Activated T-helper 1 cell treated with anti-CD3 and anti-CD28 coated beads, Interleukin-12 subunit alpha, Interleukin-12 subunit beta, Interleukin-2, Interleukin-4 antibody, amounts not matched to agents 30 ng/mL and 10 ng/mL and 1 ng/mL, durations not matched to agents 14 hours and 24 hours and 36 hours (primary cell): ENCODE results near the gene OR52K1. TPM values are rescaled to one million over a fixed set of nuclear protein-coding genes. Genes with fewer than 3 reads are reported as not detected.

ENCODE experiments used
- DNase-seq: peaks from one replicate; pipeline ENCODE4 v3.0.0; 2021; ENCODE audit warnings: low spot score
- H3K27ac Mint-ChIP-seq: one replicate; pipeline ENCODE4 v1.8.0; 2021; ENCODE audit warnings: mild to moderate bottlenecking, mixed read lengths
- H3K27me3 Mint-ChIP-seq: one replicate; pipeline ENCODE4 v1.8.0; 2022; ENCODE audit warnings: mild to moderate bottlenecking, moderate library complexity, mixed read lengths; ENCODE audit not compliant: insufficient read depth
- H3K36me3 Mint-ChIP-seq: one replicate; pipeline ENCODE4 v1.8.0; 2021; ENCODE audit warnings: low read depth, mixed read lengths
- H3K4me1 Mint-ChIP-seq: one replicate; pipeline ENCODE4 v1.8.0; 2021; ENCODE audit warnings: low read depth, mixed read lengths
- H3K4me3 Mint-ChIP-seq: one replicate; pipeline ENCODE4 v1.8.0; 2021; ENCODE audit warnings: mild to moderate bottlenecking, moderate library complexity, mixed read lengths
- H3K9me3 Mint-ChIP-seq: one replicate; pipeline ENCODE4 v1.8.0; 2021; ENCODE audit warnings: mixed read lengths
- intact Hi-C: fragments of 100-400 bp; cut with micrococcal nuclease; formaldehyde crosslinking; loops from one replicate; pipeline ENCODE4 v1.15.1; 2024
- total RNA-seq: library from RNA; stranded (reverse); gene quantifications from 2 replicates; pipeline ENCODE4 v1.2.3, GENCODE V29; 2022

The OR52K1 gene
- total RNA-seq: not detected in 2 replicates

DNA sequence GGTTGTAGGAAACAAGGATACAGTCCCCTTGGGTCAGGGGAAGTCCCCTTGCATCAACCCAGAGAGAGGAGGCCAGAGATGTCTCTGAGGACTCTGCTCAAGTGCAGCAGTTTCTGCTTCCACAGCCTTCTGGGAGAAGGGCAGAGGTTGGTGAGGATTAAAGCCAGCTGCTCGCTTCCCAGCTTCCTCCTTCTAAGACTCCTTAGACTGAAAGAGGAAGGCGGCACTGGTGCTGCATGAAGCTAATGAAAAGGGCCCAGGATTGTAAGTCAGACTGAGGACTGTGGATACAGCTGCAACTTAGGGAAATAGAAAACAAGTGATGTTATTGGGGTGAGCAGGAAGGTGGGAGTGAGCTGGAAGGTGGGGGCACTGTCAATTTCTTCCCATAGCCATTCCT is at the start of gene OR52K1:
Gene OR52K1, plus strand, starts transcription at position 202 of the 400 bp plus-strand sequence. CDS start 6,255 bp downstream, outside the sequence.
- DNase-seq: no peak
- Mint-ChIP-seq H3K27ac (no peak within 1 kb of the TSS), H3K36me3 (no peaks in the 10 kb centered on the region), H3K4me1 (peaks cover 11% of the 10 kb centered on the region), H3K27me3 (peaks cover 2% of the 10 kb centered on the region), H3K4me3 (no peak within 1 kb of the TSS), H3K9me3 (no peaks in the 10 kb centered on the region)
- intact Hi-C loops: no loop called here

DNA sequence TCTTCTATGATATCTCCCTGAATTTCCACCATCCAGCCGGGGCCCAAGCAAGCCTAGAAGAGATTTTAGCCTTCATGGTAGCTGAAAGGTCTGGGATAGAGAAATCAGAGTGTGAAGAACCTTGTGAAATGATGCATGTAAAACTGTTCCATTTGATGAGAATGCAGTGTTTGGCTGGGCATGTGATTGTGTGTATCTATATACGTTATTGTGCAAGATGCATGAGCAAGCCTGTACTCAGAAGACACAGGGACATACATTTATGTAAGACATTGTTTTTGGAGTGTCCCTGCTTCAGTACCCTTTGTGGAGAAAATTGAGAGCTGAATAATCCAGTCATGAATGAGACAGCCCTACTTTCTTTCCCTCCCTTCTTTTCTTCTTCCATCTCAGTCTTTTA is 48.6 kb upstream of the OR52K1 start:
- H3K4me1 Mint-ChIP-seq: no peaks in the 10 kb centered on the region
- H3K27ac Mint-ChIP-seq: no peak overlapping the region
- no peaks in the 10 kb centered on the region for H3K36me3 Mint-ChIP-seq
- H3K4me3 Mint-ChIP-seq: no peak overlapping the region
- H3K27me3 Mint-ChIP-seq: peaks cover 6% of the 10 kb centered on the region
- DNase-seq: no peak
- H3K9me3 Mint-ChIP-seq: no peaks in the 10 kb centered on the region
- intact Hi-C loops: no loop called here

DNA sequence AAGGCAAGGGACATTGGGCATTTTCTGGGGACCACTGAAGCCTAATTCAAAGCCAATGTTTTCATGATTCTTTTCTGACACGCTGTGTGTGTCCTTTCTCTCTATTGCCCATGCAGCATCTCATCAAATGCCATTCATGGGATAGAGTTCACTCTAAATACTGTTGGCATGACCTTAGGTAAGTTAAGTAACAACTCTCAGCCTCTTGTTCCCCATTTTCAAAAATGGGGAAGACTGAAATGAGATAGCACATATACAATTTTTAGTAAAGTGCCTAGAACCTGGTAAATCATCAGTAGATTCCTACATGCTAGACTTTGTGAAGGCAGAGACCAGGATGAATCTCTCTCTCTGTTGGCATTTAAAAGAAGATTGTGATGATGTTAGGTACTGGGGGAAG is 46.0 kb upstream of the OR52K1 start:
- intact Hi-C loops: no loop called here
- peaks cover 2% of the 10 kb centered on the region for H3K9me3 Mint-ChIP-seq
- H3K36me3 Mint-ChIP-seq: no peaks in the 10 kb centered on the region
- no peak for DNase-seq
- no peak overlapping the region for H3K27ac Mint-ChIP-seq
- peaks cover 4% of the 10 kb centered on the region for H3K27me3 Mint-ChIP-seq
- H3K4me1 Mint-ChIP-seq: no peaks in the 10 kb centered on the region
- no peak overlapping the region for H3K4me3 Mint-ChIP-seq

DNA sequence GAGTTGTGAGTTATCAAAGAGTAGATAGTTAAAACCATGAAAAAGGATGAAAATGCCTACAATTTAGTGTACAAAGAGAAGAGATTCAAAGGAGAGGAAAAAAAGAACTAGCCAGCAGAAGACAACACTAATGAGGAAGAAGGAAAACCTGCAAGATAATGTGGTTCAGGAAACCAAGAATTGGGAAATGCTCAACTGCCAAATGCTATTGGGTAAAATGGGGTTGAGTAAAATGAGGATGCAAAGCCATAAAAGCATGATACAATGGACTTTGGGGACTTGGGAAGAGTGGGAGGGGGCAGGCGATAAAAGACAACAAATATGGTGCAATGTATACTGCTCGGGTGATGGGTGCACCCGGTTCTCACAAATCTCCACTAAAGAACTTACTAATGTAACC is 40.9 kb upstream of the OR52K1 start:
- no peak overlapping the region for H3K27ac Mint-ChIP-seq
- no peak for DNase-seq

DNA sequence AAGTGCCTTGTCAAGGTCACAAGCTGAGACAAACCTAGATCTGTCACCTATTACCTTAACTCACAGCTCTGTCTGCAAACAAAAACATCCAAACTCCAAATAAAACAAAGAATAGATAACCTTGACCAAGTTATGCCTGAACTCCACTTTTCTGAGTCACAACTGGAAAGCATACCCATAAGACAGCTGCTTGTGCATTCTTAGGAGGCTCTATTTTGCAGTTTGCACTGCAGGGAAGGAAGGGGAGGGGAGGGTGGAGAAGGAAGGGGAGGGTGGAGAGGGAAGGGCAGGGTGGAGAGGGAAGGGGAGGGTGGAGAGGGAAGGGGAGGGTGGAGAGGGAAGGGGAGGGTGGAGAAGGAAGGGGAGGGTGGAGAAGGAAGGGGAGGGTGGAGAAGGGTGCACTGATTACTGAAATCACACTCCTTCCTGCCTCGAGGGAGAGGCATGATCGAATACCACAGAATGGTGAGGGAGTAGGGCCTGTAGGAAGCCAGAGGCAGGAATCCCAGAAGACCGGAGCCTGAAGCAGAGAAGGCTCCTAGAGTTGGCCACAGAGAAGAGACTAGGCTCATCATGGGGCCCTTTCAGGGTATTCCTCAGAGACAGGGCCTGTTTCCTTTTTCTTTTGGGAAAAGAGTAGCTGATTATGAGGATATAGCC is 39.1 kb upstream of the OR52K1 start:
- Mint-ChIP-seq H3K36me3 (no peaks in the 10 kb centered on the region), H3K4me1 (no peaks in the 10 kb centered on the region), H3K27me3 (no peaks in the 10 kb centered on the region), H3K27ac (no peak overlapping the region), H3K4me3 (no peak overlapping the region), H3K9me3 (peaks cover 4% of the 10 kb centered on the region)
- no peak for DNase-seq
- intact Hi-C loops: no loop called here

More for the DNA sequence above, 40.9 kb upstream of the OR52K1 start:
- H3K36me3 Mint-ChIP-seq: no peaks in the 10 kb centered on the region
- intact Hi-C loops: no loop called here
- H3K9me3 Mint-ChIP-seq: peaks cover 4% of the 10 kb centered on the region
- H3K4me3 Mint-ChIP-seq: no peak overlapping the region
- H3K4me1 Mint-ChIP-seq: no peaks in the 10 kb centered on the region
- H3K27me3 Mint-ChIP-seq: no peaks in the 10 kb centered on the region

DNA sequence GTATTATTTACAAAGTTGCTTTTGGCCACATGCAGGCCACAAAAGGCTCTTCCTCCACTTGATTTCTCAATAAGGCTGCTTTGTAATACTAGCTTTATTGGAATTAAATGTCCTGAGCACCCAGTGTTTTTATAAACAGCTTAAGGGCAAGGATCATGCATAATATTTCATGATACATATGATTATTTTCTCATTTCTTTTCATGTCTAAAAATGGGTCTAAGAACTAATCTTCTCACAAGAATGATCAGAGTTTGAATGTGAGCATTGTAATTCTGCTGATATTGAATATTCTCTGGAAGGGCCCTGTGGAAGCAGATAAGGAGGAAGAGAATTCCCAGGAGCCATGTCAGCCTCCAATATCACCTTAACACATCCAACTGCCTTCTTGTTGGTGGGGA is 33.5 kb upstream of the OR52K1 start, which contains the start of gene OR52K2:
Gene OR52K2, plus strand, starts transcription at position 301 of the 400 bp plus-strand sequence. Its CDS starts 45 bp downstream, at position 346.
- H3K36me3 Mint-ChIP-seq: no peaks in the 10 kb centered on the region
- no peak within 1 kb of the TSS for H3K27ac Mint-ChIP-seq
- H3K9me3 Mint-ChIP-seq: no peaks in the 10 kb centered on the region
- no peaks in the 10 kb centered on the region for H3K4me1 Mint-ChIP-seq
- H3K4me3 Mint-ChIP-seq: no peak within 1 kb of the TSS
- DNase-seq: no peak
- intact Hi-C loops: no loop called here
- no peaks in the 10 kb centered on the region for H3K27me3 Mint-ChIP-seq

DNA sequence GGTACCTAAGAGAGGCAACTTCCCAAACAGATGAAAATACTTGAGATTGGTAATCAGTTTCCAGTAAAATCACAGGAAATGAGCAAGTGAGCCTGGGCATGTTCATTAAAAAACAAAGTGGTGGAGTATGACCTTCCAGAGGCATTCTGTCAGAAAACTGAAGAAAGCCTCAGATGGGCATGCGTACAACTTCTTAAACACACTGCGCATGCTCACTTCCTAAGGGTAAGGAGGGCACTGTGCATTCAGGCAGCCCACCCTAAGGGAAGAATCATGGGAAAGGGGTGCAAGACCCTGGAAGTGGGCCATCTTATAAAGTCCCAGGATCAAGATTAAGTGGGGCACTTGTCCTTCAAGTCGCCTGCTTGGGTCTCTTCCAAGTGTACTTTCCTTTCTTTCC is 29.3 kb upstream of the OR52K1 start:
- Mint-ChIP-seq H3K4me1 (no peaks in the 10 kb centered on the region), H3K9me3 (peaks cover 6% of the 10 kb centered on the region), H3K27me3 (no peaks in the 10 kb centered on the region), H3K36me3 (no peaks in the 10 kb centered on the region), H3K4me3 (no peak overlapping the region), H3K27ac (no peak overlapping the region)
- no peak for DNase-seq
- intact Hi-C loops: no loop called here

DNA sequence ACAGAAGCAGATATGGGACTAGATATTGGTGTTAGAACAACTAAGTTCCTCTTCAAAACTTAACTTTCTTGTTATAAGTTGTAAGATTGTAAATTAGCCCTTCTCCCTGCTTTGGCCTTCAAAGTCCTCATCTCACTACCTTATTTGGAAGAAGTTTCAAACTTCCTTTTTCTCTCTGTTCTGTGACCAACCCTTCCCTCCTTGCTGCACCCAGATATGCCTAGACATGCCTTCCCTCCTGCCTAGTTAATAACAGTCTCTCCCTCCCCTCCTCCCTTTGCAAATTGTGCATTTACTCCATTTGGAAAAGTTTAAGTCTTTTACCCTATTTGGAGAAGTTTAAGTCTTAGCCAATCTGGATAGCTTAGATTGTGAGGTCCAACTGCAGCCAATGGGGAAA is 28.4 kb upstream of the OR52K1 start:
- Mint-ChIP-seq H3K36me3 (no peaks in the 10 kb centered on the region), H3K9me3 (peaks cover 6% of the 10 kb centered on the region), H3K27me3 (peaks cover 1% of the 10 kb centered on the region), H3K4me3 (no peak overlapping the region), H3K27ac (no peak overlapping the region), H3K4me1 (peaks cover 3% of the 10 kb centered on the region)
- intact Hi-C loops: no loop called here
- no peak for DNase-seq

DNA sequence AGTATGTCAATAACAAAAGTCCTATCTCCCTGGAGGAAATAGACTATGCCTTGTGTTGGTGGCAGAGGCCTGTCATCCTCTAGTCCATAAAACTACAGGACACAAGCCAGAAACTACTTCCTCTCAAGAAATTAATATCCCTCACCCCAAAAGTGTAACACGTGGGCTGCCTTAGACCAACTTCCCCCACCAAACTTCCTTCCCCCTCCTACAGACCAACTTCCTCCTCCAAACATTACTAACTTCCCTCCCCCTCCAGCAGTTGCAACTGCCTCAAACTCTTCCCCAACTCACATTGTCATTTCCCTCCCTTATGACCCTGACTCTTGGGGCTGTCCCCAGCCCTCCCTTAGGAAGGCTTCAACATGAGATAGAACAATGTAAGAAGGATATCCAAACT is 27.0 kb upstream of the OR52K1 start:
- H3K4me3 Mint-ChIP-seq: no peak overlapping the region

DNA sequence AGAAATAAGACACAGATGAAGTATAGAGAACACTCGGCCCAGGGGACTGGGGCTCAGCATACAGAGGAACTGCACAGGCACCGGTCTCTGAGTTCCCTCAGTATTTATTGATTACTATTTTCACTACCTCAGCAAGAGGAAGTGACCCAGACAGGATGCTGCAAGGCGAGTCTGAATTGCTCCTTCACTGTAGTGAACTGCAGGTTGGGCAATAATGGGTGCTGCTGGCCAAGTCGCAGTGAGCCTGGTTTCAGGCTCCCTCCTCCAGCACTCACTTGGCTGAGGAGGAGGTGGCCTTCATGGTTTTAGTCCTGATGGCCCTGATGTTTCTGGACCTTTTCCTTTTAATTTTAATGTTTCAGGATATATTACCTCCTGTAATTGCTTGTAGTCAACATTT is 22.9 kb upstream of the OR52K1 start:
- H3K9me3 Mint-ChIP-seq: peaks cover 25% of the 10 kb centered on the region
- peaks cover 7% of the 10 kb centered on the region for H3K4me1 Mint-ChIP-seq
- H3K4me3 Mint-ChIP-seq: no peak overlapping the region
- peaks cover 3% of the 10 kb centered on the region for H3K27me3 Mint-ChIP-seq
- H3K36me3 Mint-ChIP-seq: no peaks in the 10 kb centered on the region
- no peak for DNase-seq
- intact Hi-C loops: no loop called here
- no peak overlapping the region for H3K27ac Mint-ChIP-seq

More for the DNA sequence above, 27.0 kb upstream of the OR52K1 start:
- Mint-ChIP-seq H3K4me1 (peaks cover 7% of the 10 kb centered on the region), H3K9me3 (peaks cover 6% of the 10 kb centered on the region), H3K36me3 (no peaks in the 10 kb centered on the region), H3K27ac (no peak overlapping the region), H3K27me3 (peaks cover 2% of the 10 kb centered on the region)
- intact Hi-C loops: no loop called here
- DNase-seq: no peak

DNA sequence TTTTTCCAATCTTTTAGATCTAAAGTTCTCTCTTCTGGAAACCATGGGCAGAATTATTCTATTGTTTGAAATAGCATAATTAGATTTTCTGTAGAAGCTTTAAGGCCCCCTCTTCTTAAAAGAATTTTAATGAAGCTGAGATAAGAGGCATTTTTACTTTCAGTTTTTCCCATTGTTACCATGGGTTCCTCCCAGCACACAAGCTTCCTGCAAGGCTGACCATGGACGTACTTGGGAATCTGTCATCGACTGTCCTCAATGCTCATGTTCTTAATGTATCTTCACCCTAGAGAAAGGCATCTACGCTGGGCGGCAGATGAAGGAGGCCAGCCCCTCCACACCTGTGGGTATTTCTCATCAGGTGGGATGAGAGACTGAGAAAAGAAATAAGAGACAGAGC is 22.3 kb upstream of the OR52K1 start:
- H3K27ac Mint-ChIP-seq: no peak overlapping the region
- DNase-seq: no peak
- H3K36me3 Mint-ChIP-seq: no peaks in the 10 kb centered on the region
- no peak overlapping the region for H3K4me3 Mint-ChIP-seq
- peaks cover 27% of the 10 kb centered on the region for H3K9me3 Mint-ChIP-seq
- H3K27me3 Mint-ChIP-seq: peaks cover 3% of the 10 kb centered on the region
- intact Hi-C loops: no loop called here
- H3K4me1 Mint-ChIP-seq: peaks cover 7% of the 10 kb centered on the region

DNA sequence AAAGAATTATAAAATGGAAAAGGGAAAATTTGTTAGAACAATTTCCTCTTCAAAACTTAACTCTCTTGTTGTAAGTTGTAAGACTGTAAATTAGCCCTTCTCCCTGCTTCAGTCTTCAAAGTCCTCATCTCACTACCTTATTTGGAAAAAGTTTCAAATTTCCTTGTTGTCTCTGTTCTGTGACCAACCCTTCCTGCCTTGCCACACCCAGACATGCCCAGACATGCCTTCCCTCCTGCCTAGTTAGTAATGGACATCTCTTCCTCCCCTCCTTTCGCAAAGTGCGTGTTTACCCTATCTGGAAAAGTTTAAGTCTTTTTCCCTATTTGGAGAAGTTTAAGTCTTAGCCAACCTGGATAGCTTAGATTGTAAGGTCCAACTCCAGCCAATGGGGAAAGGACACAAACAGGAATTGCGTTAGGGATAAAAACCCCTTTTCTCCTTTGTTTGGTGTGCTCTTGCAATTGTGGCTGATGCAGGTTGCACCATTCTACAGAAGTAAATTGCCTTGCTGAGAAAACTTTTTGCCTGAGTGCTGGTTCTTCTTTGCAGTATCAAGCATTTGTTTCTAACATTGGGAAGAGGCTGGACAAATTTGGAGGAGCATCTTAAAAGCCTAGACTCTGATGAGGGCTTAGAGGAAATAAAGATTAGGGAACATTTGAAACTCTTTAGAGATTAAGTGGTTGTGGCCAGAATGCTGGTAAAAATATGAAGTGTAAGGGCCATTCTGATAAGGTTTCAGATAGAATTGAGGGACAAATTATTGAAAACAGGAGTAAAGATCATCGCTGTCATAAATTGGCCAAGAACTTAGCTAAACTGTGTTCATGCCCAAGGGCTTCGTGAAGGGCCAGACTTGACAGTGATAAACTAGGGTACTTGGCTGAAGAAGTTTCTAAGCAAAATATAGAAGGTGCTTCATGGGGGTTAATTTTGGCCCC is 18.0 kb upstream of the OR52K1 start:
- DNase-seq: no peak
- no peaks in the 10 kb centered on the region for H3K4me1 Mint-ChIP-seq
- H3K4me3 Mint-ChIP-seq: no peak overlapping the region
- peaks cover 34% of the 10 kb centered on the region for H3K9me3 Mint-ChIP-seq
- peaks cover 2% of the 10 kb centered on the region for H3K36me3 Mint-ChIP-seq
- intact Hi-C loops: no loop called here
- H3K27ac Mint-ChIP-seq: no peak overlapping the region
- peaks cover 1% of the 10 kb centered on the region for H3K27me3 Mint-ChIP-seq

DNA sequence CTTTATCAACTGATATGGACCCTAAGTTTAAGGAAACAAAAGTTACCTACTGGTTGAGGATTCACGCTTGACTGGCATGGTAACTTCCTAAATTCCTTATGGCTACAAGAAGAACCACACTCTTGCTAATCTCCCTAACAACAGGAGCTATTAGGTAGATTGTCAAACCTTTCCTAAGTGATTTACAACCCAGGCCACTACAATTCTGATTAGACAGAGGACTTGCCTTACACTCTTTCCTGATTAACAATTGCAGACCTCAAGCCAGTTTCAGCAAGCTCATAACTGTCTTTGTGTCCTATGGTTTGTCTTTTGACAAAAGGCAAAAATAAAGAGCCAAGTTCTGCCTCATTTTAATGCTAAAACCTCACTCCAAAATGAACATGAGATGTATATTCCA is 17.0 kb upstream of the OR52K1 start:
- Mint-ChIP-seq H3K4me1 (no peaks in the 10 kb centered on the region), H3K27ac (no peak overlapping the region), H3K36me3 (peaks cover 2% of the 10 kb centered on the region), H3K4me3 (no peak overlapping the region), H3K27me3 (peaks cover 1% of the 10 kb centered on the region), H3K9me3 (peaks cover 34% of the 10 kb centered on the region)
- intact Hi-C loops: no loop called here
- no peak for DNase-seq
